Lung (tissue), 12 donors: Measurements from ENCODE around the gene ARHGEF4. TPM values are rescaled to one million over a fixed set of nuclear protein-coding genes. Genes with fewer than 3 reads are reported as not detected.

Source experiments
- ATAC-seq: fragments of 200-7000 bp; cut with Tn5 transposase; one replicate; pipeline ENCODE4 v1.9.1; 2020; ENCODE audit warnings: moderate number of reproducible peaks; ENCODE audit not compliant: insufficient read depth, low FRiP score
- DNase-seq, 3 donors: peaks; one replicate each; pipeline ENCODE4 v3.0.0-alpha.2; 2013 to 2017
- H3K27ac ChIP-seq, 2 donors: one replicate each; pipeline ENCODE4 v1.5.1; 2013; ENCODE audit warnings: mild to moderate bottlenecking in 2 of 2, moderate library complexity in 2 of 2, control low read depth in 1 of 2, inconsistent platforms in 1 of 2, low read depth in 1 of 2, low read length in 1 of 2
- H3K27me3 ChIP-seq, 3 donors: one replicate each; pipeline ENCODE4 v1.5.1; 2013; ENCODE audit warnings: low read length in 2 of 3; ENCODE audit not compliant: control insufficient read depth in 3 of 3, insufficient read depth in 3 of 3
- H3K36me3 ChIP-seq, 4 donors: one replicate each; pipeline ENCODE4 v1.5.1; 2013; ENCODE audit warnings: low read length in 4 of 4, mild to moderate bottlenecking in 1 of 4, moderate library complexity in 1 of 4; ENCODE audit not compliant: control insufficient read depth in 4 of 4, insufficient read depth in 4 of 4
- H3K4me1 ChIP-seq, 5 donors: one replicate each; pipeline ENCODE4 v1.5.1; 2013; ENCODE audit warnings: low read length in 5 of 5, mild to moderate bottlenecking in 2 of 5, moderate library complexity in 1 of 5; ENCODE audit not compliant: control insufficient read depth in 5 of 5, insufficient read depth in 5 of 5
- H3K4me3 ChIP-seq: one replicate; pipeline ENCODE4 v1.5.1; 2013; ENCODE audit warnings: mild to moderate bottlenecking, control low read depth, moderate library complexity
- H3K9ac ChIP-seq, 2 donors: one replicate each; pipeline ENCODE4 v1.5.1; 2013; ENCODE audit warnings: low read length in 2 of 2, control low read depth in 1 of 2; ENCODE audit not compliant: insufficient read depth in 1 of 2
- H3K9me3 ChIP-seq, 4 donors: one replicate each; pipeline ENCODE4 v1.5.1; 2013; ENCODE audit warnings: low read length in 3 of 4, mild to moderate bottlenecking in 1 of 4, moderate library complexity in 1 of 4; ENCODE audit not compliant: control insufficient read depth in 4 of 4, insufficient read depth in 3 of 4
- CTCF ChIP-seq: IDR thresholded peaks from 2 replicates; pipeline ENCODE4 v1.5.1; 2012; ENCODE audit warnings: mild to moderate bottlenecking; ENCODE audit errors: control extremely low read depth, extremely low read depth
- WGBS, 2 donors: extraction: QIAGEN DNeasy Blood & Tissue Kit; methylation state at CpG; one replicate each; pipeline ENCODE4 v1.1.7; 2013; 5-methylcytosine and 5-hydroxymethylcytosine counted together
- polyA plus RNA-seq, 2 donors: library from polyadenylated mRNA; stranded (reverse); fragments of 200-250 nt; gene quantifications; one replicate each; pipeline ENCODE4 v1.2.1, GENCODE V29; 2013
- total RNA-seq, 2 donors: library from RNA; depleted of rRNA in 1 of 2; stranded (reverse); fragments of >200 nt in 1 of 2; gene quantifications; one replicate each; pipeline ENCODE4 v1.2.1, GENCODE V29; 2014 to 2021
- donor health status: control.
- donor health status: control.
- donor health status: Bipolar disorder and iron deficiency.
- donor health status: healthy.
- donor health status: DM: yes; HTN: yes; CAD: no.

ARHGEF4 gene
- total and polyA plus RNA-seq, 4 donors = 1.8 to 15.9 (median 6.9) TPM

GRCh38 chr2:130853391-130853790 lies 16.7 kb downstream of the ARHGEF4 start:
- Histone ChIP-seq H3K9me3 (peaks cover 0 to 3% (median 0%) of the 10 kb centered on the region in 4 donors), H3K36me3 (no peaks in the 10 kb centered on the region), H3K4me1 (no peaks in the 10 kb centered on the region), H3K27me3 (no peaks in the 10 kb centered on the region), H3K9ac (no peak overlapping the region), H3K27ac (no peak overlapping the region), H3K4me3 (no peak overlapping the region)
- no peak for DNase-seq
- WGBS, 2 donors = 74 to 92% methylated on average over 8 of the region's 8 CpGs
- TF ChIP-seq CTCF = no peak
- ATAC-seq = no peak

- no peaks in the 10 kb centered on the region for H3K36me3 ChIP-seq
- TF ChIP-seq CTCF = no peak
- H3K9ac ChIP-seq = no peak overlapping the region
- no peak overlapping the region for H3K4me3 ChIP-seq
- no peak for ATAC-seq
- H3K4me1 ChIP-seq = no peaks in the 10 kb centered on the region
- no peak for DNase-seq
- no peak overlapping the region for H3K27ac ChIP-seq
- peaks cover 0 to 3% (median 0%) of the 10 kb centered on the region in 4 donors for H3K9me3 ChIP-seq
- no peaks in the 10 kb centered on the region for H3K27me3 ChIP-seq
- 79 to 89% methylated on average over 5 of the region's 5 CpGs for WGBS, 2 donors
Measured at GRCh38 chr2:130854301-130854700, 17.6 kb downstream of the ARHGEF4 start.

- H3K4me3 ChIP-seq = no peak overlapping the region
- no peaks in the 10 kb centered on the region for H3K36me3 ChIP-seq
- H3K9ac ChIP-seq = no peak overlapping the region
- TF ChIP-seq CTCF = no peak
- H3K27me3 ChIP-seq = no peaks in the 10 kb centered on the region
- H3K4me1 ChIP-seq = peaks cover 0 to 6% (median 0%) of the 10 kb centered on the region in 5 donors
- no peak overlapping the region for H3K27ac ChIP-seq
- DNase-seq (peak in 2 of 3 donors; percentile 33 to 88), ATAC-seq (peak; percentile 44)
- no peaks in the 10 kb centered on the region for H3K9me3 ChIP-seq
- WGBS, 2 donors = 50 to 52% methylated on average over 17 of the region's 17 CpGs
Measured at GRCh38 chr2:130864830-130865800, 28.4 kb downstream of the ARHGEF4 start.
